NB4 (cell line): ENCODE data around the gene PSMA1.

Source experiments
- DNase-seq: peaks from one replicate; pipeline ENCODE4 v3.0.0; 2010; ENCODE audit warnings: low read depth
- H3K4me3 ChIP-seq: one replicate; pipeline ENCODE4 v1.5.1; 2011; ENCODE audit warnings: mild to moderate bottlenecking, low read depth, low read length, moderate library complexity
- MYC ChIP-seq: IDR thresholded peaks from 2 replicates; pipeline ENCODE4 v1.6.1; 2011; ENCODE audit warnings: low read depth, low read length
- POLR2A ChIP-seq: IDR thresholded peaks from 2 replicates; pipeline ENCODE4 v1.6.1; 2011; ENCODE audit warnings: mild to moderate bottlenecking; ENCODE audit not compliant: insufficient read length; ENCODE audit errors: extremely low read depth
- TF ChIP-seq, protein P1 (sequence below): IDR thresholded peaks from one replicate; pipeline ENCODE4 v1.5.1; 2012; ENCODE audit warnings: low read depth, low read length
- TF ChIP-seq, protein P2 (sequence below): IDR thresholded peaks from 2 replicates; pipeline ENCODE4 v1.6.1; 2011; ENCODE audit warnings: low read depth, low read length

The PSMA1 gene

DNA sequence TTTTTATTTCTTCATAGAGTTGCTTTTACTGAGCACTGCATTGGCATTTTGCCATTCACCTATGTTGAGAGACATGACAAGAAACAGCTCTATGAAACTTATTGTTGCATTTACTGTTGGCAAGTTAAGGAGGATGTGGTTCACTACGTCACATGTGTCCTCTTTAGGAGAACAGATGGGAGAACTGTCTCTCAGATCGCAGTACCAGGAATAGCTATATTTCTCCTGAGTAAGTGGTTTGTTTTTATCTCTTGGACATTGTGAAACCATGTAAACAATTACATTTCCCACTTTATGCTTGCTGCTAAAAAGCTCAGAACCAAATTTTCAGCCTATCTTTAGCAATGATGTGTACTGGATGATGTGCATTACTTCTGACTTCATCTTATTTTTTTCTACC is 34.8 kb upstream of the PSMA1 start:
- peak; percentile 23 for DNase-seq
- H3K4me3 ChIP-seq = no peak overlapping the region
- no peak for TF ChIP-seq POLR2A
- TF ChIP-seq MYC = no peak
- TF ChIP-seq, protein P1, sequence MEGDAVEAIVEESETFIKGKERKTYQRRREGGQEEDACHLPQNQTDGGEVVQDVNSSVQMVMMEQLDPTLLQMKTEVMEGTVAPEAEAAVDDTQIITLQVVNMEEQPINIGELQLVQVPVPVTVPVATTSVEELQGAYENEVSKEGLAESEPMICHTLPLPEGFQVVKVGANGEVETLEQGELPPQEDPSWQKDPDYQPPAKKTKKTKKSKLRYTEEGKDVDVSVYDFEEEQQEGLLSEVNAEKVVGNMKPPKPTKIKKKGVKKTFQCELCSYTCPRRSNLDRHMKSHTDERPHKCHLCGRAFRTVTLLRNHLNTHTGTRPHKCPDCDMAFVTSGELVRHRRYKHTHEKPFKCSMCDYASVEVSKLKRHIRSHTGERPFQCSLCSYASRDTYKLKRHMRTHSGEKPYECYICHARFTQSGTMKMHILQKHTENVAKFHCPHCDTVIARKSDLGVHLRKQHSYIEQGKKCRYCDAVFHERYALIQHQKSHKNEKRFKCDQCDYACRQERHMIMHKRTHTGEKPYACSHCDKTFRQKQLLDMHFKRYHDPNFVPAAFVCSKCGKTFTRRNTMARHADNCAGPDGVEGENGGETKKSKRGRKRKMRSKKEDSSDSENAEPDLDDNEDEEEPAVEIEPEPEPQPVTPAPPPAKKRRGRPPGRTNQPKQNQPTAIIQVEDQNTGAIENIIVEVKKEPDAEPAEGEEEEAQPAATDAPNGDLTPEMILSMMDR = no peak
- TF ChIP-seq, protein P2, sequence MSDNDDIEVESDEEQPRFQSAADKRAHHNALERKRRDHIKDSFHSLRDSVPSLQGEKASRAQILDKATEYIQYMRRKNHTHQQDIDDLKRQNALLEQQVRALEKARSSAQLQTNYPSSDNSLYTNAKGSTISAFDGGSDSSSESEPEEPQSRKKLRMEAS = no peak; the same call in 1 of the 2 replicates

DNA sequence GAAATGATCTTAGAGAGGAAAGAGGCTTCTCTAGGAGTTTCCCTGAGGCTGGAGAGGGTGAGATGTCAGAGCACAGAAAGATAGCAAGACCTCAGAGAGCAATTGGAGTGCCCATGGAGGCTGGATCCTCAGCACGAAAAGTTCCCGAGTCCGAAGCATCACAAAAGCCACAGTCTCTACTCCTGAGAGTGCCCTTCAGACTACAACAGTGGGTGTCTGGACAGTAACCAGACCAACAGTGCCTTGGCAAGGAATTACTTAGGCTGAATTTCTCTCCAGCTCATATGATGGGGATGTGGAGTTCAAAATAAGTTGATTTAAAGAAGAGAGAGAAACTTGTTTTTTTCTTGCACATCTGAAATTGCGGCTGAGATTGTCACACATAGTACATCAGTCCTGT is 31.9 kb upstream of the PSMA1 start:
- no peak overlapping the region for H3K4me3 ChIP-seq
- TF ChIP-seq, protein P2 = no peak
- TF ChIP-seq, protein P1 = no peak
- TF ChIP-seq POLR2A (no peak), MYC (no peak)
- no peak for DNase-seq

DNA sequence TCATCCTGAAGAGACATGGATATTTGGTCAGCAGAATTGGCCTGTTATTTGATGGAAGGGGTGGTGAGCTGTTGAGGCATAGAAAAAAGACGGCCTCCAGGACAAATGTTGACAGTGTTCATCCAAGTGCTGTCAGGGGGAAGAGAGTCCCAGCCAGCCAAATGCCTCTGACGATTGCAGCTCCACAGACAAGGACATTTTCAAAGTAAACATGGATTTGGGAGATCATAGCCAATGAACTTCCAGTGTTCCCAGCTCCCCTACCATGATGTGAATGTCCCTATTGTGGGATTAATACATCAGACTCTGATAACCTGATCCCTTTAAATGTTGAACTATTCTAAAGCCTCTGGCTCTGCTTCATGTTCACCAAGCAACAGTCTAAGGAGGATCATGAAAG is 31.2 kb upstream of the PSMA1 start:
- no peak for DNase-seq
- H3K4me3 ChIP-seq = no peak overlapping the region
- TF ChIP-seq, protein P2 = no peak
- TF ChIP-seq, protein P1 = no peak
- no peak for TF ChIP-seq MYC
- no peak for TF ChIP-seq POLR2A

DNA sequence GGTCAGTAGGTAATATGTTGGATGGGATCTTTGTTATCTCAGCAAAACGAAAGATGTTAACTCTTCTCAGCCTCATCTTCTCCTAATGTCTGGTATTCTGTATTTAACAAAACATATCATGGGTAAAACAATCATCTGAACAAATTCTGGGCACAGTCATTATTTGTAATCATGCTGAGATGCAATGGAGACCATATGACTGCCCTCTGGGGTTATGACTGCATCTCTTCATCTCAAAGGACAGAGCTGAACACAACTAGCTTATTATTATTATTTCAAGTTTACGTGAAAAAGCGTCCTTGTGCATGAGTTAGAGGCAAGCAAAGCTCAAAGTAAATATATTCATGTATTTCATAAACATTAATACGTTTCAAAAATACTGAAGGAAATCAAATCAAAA is 29.7 kb upstream of the PSMA1 start:
- TF ChIP-seq, protein P1 = no peak
- no peak for TF ChIP-seq POLR2A
- TF ChIP-seq, protein P2 = no peak
- no peak for TF ChIP-seq MYC
- DNase-seq = no peak
- H3K4me3 ChIP-seq = no peak overlapping the region

DNA sequence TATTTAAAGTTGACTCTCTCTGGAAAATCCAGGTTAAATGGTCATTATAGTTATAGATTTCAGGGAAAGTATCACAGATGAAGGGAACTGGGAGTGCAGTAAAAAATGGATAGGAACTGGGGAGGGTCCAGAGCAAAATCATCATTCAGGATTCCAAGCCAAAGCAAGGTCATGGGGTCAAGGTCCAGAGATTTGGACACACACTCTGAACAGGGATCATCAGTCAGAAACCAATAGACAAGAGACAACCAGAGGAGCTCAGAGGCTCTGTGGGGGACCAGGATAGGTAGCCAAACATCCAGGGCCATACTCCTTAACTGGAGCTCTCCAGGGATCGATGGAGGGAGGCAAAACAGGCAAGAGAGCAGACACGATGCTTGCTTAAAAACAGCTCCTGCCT is 27.3 kb upstream of the PSMA1 start:
- DNase-seq = no peak

DNA sequence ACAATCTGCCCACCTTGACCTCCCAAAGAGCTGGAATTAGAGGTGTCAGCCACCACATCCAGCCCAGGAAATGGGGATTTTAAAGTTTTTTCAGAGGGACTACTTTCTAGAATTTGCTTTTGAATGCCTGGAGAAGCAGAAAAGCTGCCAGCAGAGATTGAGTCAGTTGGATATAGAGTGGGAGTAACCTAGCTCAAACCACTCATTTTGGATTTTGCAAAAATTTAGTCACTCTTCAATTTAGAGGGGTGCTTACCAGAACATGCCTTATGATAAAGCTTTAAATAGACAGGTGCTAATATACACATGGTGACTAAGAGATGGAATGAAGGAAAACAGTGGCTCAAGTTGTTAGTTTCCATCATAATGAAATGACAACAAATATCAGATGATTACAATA is 26.5 kb upstream of the PSMA1 start:
- TF ChIP-seq, protein P2 = no peak
- H3K4me3 ChIP-seq = no peak overlapping the region
- DNase-seq = no peak

More for the DNA sequence above, 27.3 kb upstream of the PSMA1 start:
- no peak overlapping the region for H3K4me3 ChIP-seq
- TF ChIP-seq MYC = no peak
- TF ChIP-seq, protein P2 = no peak

DNA sequence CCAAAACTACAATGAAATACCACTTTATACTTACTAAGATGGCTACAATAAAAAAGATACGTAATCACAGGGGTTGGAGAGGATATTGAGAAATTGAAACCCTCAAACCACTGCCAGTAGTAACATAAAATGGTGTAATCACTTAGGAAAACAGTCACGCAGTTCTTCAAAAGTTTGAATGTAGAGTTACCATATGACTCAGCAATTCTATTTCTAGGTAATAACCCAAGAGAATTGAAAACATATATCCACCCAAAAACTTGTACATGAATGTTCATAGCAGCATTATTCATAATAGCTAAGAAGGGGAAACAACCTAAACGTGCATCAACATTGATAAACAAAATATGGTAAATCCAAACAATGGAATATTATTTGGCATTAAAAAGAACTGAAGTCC is 24.4 kb upstream of the PSMA1 start:
- DNase-seq = peak; percentile 91
- TF ChIP-seq, protein P1 = no peak
- TF ChIP-seq, protein P2 = no peak
- no peak for TF ChIP-seq MYC
- TF ChIP-seq POLR2A = no peak

More for the DNA sequence above, 24.4 kb upstream of the PSMA1 start:
- H3K4me3 ChIP-seq = no peak overlapping the region
